Lower leg skin (tissue), 4 donors: ENCODE measurements around the gene SLC25A38. TPM values are rescaled to one million over a fixed set of nuclear protein-coding genes. Genes with fewer than 3 reads are reported as not detected.

ENCODE experiments used
- DNase-seq, 2 donors: peaks; one replicate each; pipeline ENCODE4 v3.0.0-alpha.2; 2019; ENCODE audit warnings: low spot score in 2 of 2
- H3K4me3 ChIP-seq: fragments of 200-600 bp; sonication (generic); 2 replicates; pipeline ENCODE4 v1.5.1; 2017; ENCODE audit warnings: mild to moderate bottlenecking, low read depth; ENCODE audit not compliant: poor library complexity, severe bottlenecking
- POLR2A ChIP-seq, 2 donors: fragments of 450-650 bp; IDR thresholded peaks; one replicate each; pipeline ENCODE4 v1.6.1; 2016 to 2017; ENCODE audit warnings: antibody characterized with exemption in 2 of 2, mild to moderate bottlenecking in 1 of 2, moderate library complexity in 1 of 2
- WGBS, 2 donors: methylation state at CpG; one replicate each; pipeline ENCODE4 v1.1.5; 2018; 5-methylcytosine and 5-hydroxymethylcytosine counted together
- intact Hi-C: fragments of 100-400 bp; cut with DNase I; formaldehyde crosslinking; loops from one replicate; pipeline ENCODE4 v1.15.0; 2023; ENCODE audit warnings: low total_unique reads
- total RNA-seq, 4 donors: library from RNA; depleted of rRNA; stranded (reverse); fragments of >200 nt; gene quantifications; one replicate each; pipeline ENCODE4 v1.1.0, GENCODE V29; 2016
- TF ChIP-seq, protein P1 (sequence below), 3 donors: fragments of 450-650 bp; IDR thresholded peaks; one replicate each; pipeline ENCODE4 v1.5.1; 2016; ENCODE audit warnings: antibody characterized with exemption in 3 of 3, mild to moderate bottlenecking in 3 of 3, moderate library complexity in 2 of 3

Gene SLC25A38
- total RNA-seq, 4 donors from 2014 or later, result 12.7 to 21.3 (median 14.1) TPM

DNA sequence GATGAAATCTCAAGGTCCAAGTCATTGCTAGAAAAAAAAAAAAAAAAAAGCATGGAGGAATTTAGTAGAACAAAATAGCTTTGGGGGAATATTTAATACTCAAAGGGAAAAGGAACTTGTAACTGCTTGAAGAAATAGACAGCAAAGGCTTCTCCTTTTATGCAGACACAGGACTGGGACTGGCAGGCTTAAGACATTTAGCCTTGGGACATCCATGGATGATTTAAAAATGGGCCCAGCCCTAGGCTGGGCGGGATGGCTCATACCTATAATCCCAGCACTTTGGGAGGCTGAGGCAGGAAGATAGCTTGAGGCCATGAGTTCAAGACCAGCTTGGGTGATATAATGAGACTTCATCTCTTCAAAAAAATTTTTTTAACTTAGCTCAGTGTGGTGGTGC lies 43.1 kb downstream of the SLC25A38 start:
- TF ChIP-seq POLR2A (IDR thresholded peaks at IDR 0.05), result no peak
- TF ChIP-seq, protein P1, sequence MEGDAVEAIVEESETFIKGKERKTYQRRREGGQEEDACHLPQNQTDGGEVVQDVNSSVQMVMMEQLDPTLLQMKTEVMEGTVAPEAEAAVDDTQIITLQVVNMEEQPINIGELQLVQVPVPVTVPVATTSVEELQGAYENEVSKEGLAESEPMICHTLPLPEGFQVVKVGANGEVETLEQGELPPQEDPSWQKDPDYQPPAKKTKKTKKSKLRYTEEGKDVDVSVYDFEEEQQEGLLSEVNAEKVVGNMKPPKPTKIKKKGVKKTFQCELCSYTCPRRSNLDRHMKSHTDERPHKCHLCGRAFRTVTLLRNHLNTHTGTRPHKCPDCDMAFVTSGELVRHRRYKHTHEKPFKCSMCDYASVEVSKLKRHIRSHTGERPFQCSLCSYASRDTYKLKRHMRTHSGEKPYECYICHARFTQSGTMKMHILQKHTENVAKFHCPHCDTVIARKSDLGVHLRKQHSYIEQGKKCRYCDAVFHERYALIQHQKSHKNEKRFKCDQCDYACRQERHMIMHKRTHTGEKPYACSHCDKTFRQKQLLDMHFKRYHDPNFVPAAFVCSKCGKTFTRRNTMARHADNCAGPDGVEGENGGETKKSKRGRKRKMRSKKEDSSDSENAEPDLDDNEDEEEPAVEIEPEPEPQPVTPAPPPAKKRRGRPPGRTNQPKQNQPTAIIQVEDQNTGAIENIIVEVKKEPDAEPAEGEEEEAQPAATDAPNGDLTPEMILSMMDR (IDR thresholded peaks at IDR 0.05), result no peak
- 22 to 28% methylated on average over 1 of the region's 1 CpG for WGBS, 2 donors
- no peak for DNase-seq
- no peak overlapping the region for H3K4me3 ChIP-seq
- intact Hi-C loops, result no loop called here

DNA sequence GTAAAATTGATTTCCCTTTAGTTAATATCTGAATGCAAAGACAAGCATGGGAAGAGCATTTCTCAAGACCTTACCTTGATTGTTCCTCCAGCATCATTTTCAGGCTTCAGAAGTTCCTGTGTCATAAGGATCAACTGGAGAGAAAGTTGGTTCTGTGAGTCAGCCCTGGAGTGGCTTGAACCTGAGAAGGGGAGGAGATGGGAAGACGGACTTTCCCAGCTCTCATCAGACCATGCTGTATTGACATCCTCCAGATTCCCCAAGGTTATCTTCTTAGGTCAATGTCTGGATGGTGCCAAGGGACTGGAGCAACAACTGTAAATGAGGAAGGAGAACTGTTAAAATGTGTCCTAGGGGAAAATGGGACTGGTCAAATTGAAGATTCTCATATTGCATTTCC lies 44.3 kb downstream of the SLC25A38 start:
- whole genome bisulfite sequencing, 2 donors, result 88 to 100% methylated on average over 1 of the region's 1 CpG
- intact Hi-C loops, result no loop called here
- no peak overlapping the region for H3K4me3 ChIP-seq
- no peak for TF ChIP-seq POLR2A (IDR thresholded peaks at IDR 0.05)
- TF ChIP-seq, protein P1 (IDR thresholded peaks at IDR 0.05), result no peak
- DNase-seq, result no peak

DNA sequence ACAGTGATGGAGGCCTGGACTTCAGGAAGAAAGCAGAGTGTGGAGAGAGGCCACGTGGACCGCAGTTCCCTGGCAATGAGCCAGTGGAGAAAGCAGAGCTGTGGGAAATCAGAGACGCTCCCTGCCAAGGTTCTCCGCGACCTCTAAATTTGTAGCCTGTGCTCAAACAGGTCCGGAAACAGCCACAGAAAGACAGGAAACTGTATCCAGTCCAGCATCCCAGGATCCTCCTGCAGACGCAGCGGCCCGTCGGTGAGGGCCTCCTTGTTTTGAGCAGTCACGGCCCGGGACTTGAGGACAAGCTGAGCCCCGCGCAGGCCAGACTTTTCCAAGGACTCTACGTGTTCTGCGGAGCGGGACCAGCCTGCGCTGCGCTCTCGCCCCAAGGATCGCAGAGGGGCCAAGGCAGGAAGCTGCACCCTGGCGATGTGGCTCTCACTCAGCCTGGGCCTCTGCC lies 45.6 kb downstream of the SLC25A38 start:
- H3K4me3 ChIP-seq, result no peak overlapping the region
- no peak for DNase-seq
- WGBS, 2 donors, result 59 to 65% methylated on average over 20 to 22 of the region's 22 CpGs
- TF ChIP-seq, protein P1 (IDR thresholded peaks at IDR 0.05), result no peak
- TF ChIP-seq POLR2A (IDR thresholded peaks at IDR 0.05), result no peak
- intact Hi-C loops, result no loop called here

DNA sequence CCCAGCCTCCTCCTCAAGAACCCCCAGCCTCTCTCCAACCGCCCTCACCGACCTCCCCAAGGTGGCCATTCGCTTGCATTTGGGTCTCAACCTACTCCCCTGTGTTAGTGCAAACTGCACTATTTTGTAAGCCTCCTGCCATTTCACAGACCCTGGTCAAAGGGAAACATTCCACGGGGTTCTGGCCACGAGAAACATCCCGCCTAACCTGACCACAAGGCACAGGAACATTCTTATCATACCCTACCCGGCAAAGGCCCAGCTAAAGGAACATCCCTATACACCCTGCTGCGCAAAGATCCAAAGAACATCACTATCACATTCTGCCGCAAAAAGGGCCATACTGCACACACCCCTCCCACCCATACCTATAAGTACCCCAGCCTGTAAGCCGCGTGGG lies 46.3 kb downstream of the SLC25A38 start:
- DNase-seq, result no peak
- 90 to 91% methylated on average over 11 of the region's 11 CpGs for WGBS, 2 donors
- TF ChIP-seq, protein P1 (IDR thresholded peaks at IDR 0.05), result no peak
- no peak for TF ChIP-seq POLR2A (IDR thresholded peaks at IDR 0.05)
- intact Hi-C loops, result no loop called here
- H3K4me3 ChIP-seq, result no peak overlapping the region

DNA sequence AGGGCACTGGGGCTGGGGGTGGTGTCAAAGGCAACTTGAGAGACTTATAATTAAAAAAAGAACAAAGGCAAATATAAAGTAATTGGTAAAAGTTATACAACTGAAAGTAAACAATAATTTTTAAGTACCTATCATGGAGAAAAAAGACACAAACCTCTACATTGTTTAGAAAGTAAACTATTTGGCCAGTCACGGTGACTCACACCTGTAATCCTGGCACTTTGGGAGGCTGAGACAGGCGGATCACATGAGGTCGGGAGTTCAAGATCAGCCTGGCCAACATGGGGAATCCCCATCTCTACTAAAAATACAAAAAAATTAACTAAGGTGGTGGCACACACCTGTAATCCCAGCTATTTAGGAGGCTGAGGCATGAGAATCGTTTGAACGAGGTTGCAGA lies 49.2 kb downstream of the SLC25A38 start:
- TF ChIP-seq, protein P1 (IDR thresholded peaks at IDR 0.05), result no peak
- no peak for TF ChIP-seq POLR2A (IDR thresholded peaks at IDR 0.05)
- WGBS, 2 donors, result 81 to 82% methylated on average over 5 of the region's 5 CpGs
- intact Hi-C loops, result no loop called here
- H3K4me3 ChIP-seq, result no peak overlapping the region
- no peak for DNase-seq

DNA sequence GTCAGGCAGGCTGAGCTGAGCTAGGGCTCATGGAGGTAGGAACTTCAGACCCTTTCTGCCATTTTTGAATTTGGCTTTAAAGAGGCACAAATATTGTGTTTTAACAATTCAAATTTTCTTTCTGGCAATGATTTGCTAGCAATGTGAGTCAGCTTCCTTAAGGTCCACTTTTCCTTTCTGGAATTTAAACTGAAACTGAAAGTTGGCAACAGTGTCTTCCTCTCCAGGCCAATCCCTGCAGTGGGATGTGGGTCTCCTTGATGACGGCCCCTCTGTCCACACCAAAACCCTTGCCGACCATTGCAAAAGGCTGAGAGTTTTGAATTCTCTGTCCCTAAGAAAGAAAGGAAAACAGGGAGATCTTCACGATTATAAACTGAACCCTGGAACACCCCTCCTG lies 50.5 kb downstream of the SLC25A38 start:
- no peak overlapping the region for H3K4me3 ChIP-seq
- DNase-seq, result no peak
- no peak for TF ChIP-seq POLR2A (IDR thresholded peaks at IDR 0.05)
- TF ChIP-seq, protein P1 (IDR thresholded peaks at IDR 0.05), result no peak
- 66 to 78% methylated on average over 3 of the region's 3 CpGs for WGBS, 2 donors
- intact Hi-C loops, result no loop called here
